B cell (primary cell): ENCODE results near the gene SRP54. TPM values are rescaled to one million over a fixed set of nuclear protein-coding genes. Genes with fewer than 3 reads are reported as not detected.

Experiments
- ATAC-seq: fragments of 200-7000 bp; cut with Tn5 transposase; one replicate; pipeline ENCODE4 v1.10.0; 2021; ENCODE audit warnings: low read depth, mild to moderate bottlenecking, moderate number of reproducible peaks, moderate library complexity
- CTCF ChIA-PET: fragments of 350-600 bp; sonication (Branson Sonifier 250); formaldehyde crosslinking; loops from one replicate; lab custom pipeline; 2021; ENCODE audit warnings: antibody characterized with exemption, inconsistent platforms; lab: Charles Lee
- POLR2A ChIA-PET: fragments of 350-600 bp; sonication (Branson Sonifier 250); formaldehyde crosslinking; loops from one replicate; lab custom pipeline; 2021; ENCODE audit warnings: antibody characterized with exemption; lab: Charles Lee
- DNase-seq: peaks from one replicate; pipeline ENCODE4 v3.0.0; 2013
- H2AFZ ChIP-seq: 2 replicates; pipeline ENCODE4 v1.6.1; 2012; ENCODE audit warnings: mild to moderate bottlenecking, low read depth, low read length; ENCODE audit not compliant: insufficient read depth, poor library complexity, severe bottlenecking
- H3K27ac ChIP-seq, 2 donors: 1 replicate in 1 of 2; 2 replicates in 1 of 2; pipeline ENCODE4 v1.5.1; 2012 to 2013; ENCODE audit warnings: low read length in 2 of 2, mild to moderate bottlenecking in 2 of 2, moderate library complexity in 1 of 2
- H3K27me3 ChIP-seq, 4 experiments: fragments of 200-600 bp in 1 of 4; sonication (generic) in 1 of 4; replicated peaks in 1 of 4; 1 replicate in 2 of 4; 2 replicates in 2 of 4; pipeline versions ENCODE4 v1.6.1 to v1.7.0; 2013 to 2016; ENCODE audit warnings: low read length in 3 of 4, mild to moderate bottlenecking in 2 of 4, mixed read lengths in 1 of 4, moderate library complexity in 1 of 4; ENCODE audit not compliant: insufficient read depth in 4 of 4, control insufficient read depth in 3 of 4; ENCODE audit errors: control extremely low read depth in 1 of 4
- H3K36me3 ChIP-seq, 2 experiments: replicated peaks in 1 of 2; 1 replicate in 1 of 2; 2 replicates in 1 of 2; pipeline versions ENCODE4 v1.6.1 to v1.7.1; 2013; ENCODE audit warnings: low read length in 1 of 2; ENCODE audit not compliant: insufficient read depth in 2 of 2, control insufficient read depth in 1 of 2; ENCODE audit errors: control extremely low read depth in 1 of 2, extremely low read depth in 1 of 2
- H3K4me1 ChIP-seq, 2 donors: fragments of 200-600 bp in 1 of 2; sonication (generic) in 1 of 2; 1 replicate in 1 of 2; 2 replicates in 1 of 2; pipeline versions ENCODE4 v1.5.1 to v1.6.1; 2013 to 2017; ENCODE audit warnings: low read length in 2 of 2; ENCODE audit not compliant: control insufficient read depth in 2 of 2, insufficient read depth in 2 of 2
- H3K4me2 ChIP-seq: replicated peaks from 2 replicates; pipeline ENCODE3; 2012; ENCODE audit warnings: mild to moderate bottlenecking, low read depth, low read length; ENCODE audit not compliant: poor library complexity, severe bottlenecking
- H3K4me3 ChIP-seq, 5 experiments: fragments of 200-600 bp in 1 of 5; sonication (generic) in 1 of 5; 1 replicate in 3 of 5; 2 replicates in 2 of 5; pipeline versions ENCODE4 v1.5.1 to v1.7.0; 2011 to 2016; ENCODE audit warnings: low read length in 4 of 5, mild to moderate bottlenecking in 4 of 5, low read depth in 2 of 5, control low read depth in 1 of 5, moderate library complexity in 1 of 5; ENCODE audit not compliant: insufficient read depth in 1 of 5; ENCODE audit errors: control extremely low read depth in 1 of 5, extremely low read depth in 1 of 5
- H3K79me2 ChIP-seq: fragments of 200-600 bp; sonication (generic); one replicate; pipeline ENCODE4 v1.6.0; 2016; ENCODE audit warnings: low read length; ENCODE audit not compliant: control insufficient read depth, insufficient read depth
- H3K9ac ChIP-seq: fragments of 200-600 bp; sonication (generic); 2 replicates; pipeline ENCODE4 v1.6.1; 2017; ENCODE audit warnings: mild to moderate bottlenecking, low read length, moderate library complexity
- H3K9me3 ChIP-seq, 3 donors: one replicate each; pipeline versions ENCODE4 v1.6.1 to v1.7.1; 2013; ENCODE audit warnings: low read length in 2 of 3; ENCODE audit not compliant: control insufficient read depth in 2 of 3, insufficient read depth in 1 of 3; ENCODE audit errors: control extremely low read depth in 1 of 3
- H4K20me1 ChIP-seq: 2 replicates; pipeline ENCODE4 v1.6.0; 2012; ENCODE audit warnings: mild to moderate bottlenecking, low read length; ENCODE audit not compliant: insufficient read depth, control insufficient read depth, poor library complexity, severe bottlenecking
- H3K27ac Mint-ChIP-seq: one replicate; pipeline ENCODE4 v1.8.0; 2021; ENCODE audit warnings: mixed read lengths
- H3K27me3 Mint-ChIP-seq: one replicate; pipeline ENCODE4 v1.8.0; 2021; ENCODE audit warnings: mixed read lengths
- H3K4me1 Mint-ChIP-seq: one replicate; pipeline ENCODE4 v1.8.0; 2021; ENCODE audit warnings: mixed read lengths
- H3K4me3 Mint-ChIP-seq: one replicate; pipeline ENCODE4 v1.8.0; 2021; ENCODE audit warnings: mixed read lengths
- H3K9me3 Mint-ChIP-seq: one replicate; pipeline ENCODE4 v1.8.0; 2022; ENCODE audit warnings: mixed read lengths; ENCODE audit not compliant: insufficient read depth
- CTCF ChIP-seq: fragments of 200-600 bp; IDR thresholded peaks from one replicate; pipeline ENCODE4 v1.8.0; 2022; ENCODE audit warnings: antibody characterized with exemption, mild to moderate bottlenecking
- EZH2 ChIP-seq: IDR thresholded peaks from 2 replicates; pipeline ENCODE4 v1.6.1; 2012; ENCODE audit warnings: borderline replicate concordance, low read depth, mild to moderate bottlenecking, moderate library complexity, low read length; ENCODE audit not compliant: insufficient read depth, poor library complexity, severe bottlenecking
- WGBS: methylation state at CpG from one replicate; pipeline ENCODE4 v1.1.5; 2013; ENCODE audit warnings: missing lambda C conversion rate; ENCODE audit not compliant: insufficient coverage; 5-methylcytosine and 5-hydroxymethylcytosine counted together
- intact Hi-C: fragments of 100-400 bp; cut with micrococcal nuclease; formaldehyde crosslinking; loops from one replicate; pipeline ENCODE4 v1.10.0; 2022
- polyA plus RNA-seq: library from polyadenylated mRNA; depleted of rRNA; stranded (reverse); fragments of >200 nt; gene quantifications from 2 replicates; pipeline ENCODE4 v1.2.3, GENCODE V29; 2012
- total RNA-seq, 2 donors: library from RNA; stranded (reverse); fragments of 120-200 nt in 1 of 2; gene quantifications; 1 replicate in 1 of 2; 2 replicates in 1 of 2; pipeline versions ENCODE4 v1.2.3 to v1.2.4, GENCODE V29; 2013 to 2022

SRP54 gene
- total and polyA plus RNA-seq, 2 donors (not counting 1 experiment from before 2014, with no cell fraction given), result 18.4 to 54.9 TPM

GRCh38 chr14:34951286-34951685 is 31.5 kb upstream of the SRP54 start:
- H3K27ac Mint-ChIP-seq, result no peak overlapping the region
- H3K27me3 Mint-ChIP-seq, result no peaks in the 10 kb centered on the region
- H3K27me3 ChIP-seq, result no peaks in the 10 kb centered on the region
- no peak for TF ChIP-seq CTCF
- no peak for TF ChIP-seq EZH2
- H2AFZ ChIP-seq, result no peak overlapping the region
- no peaks in the 10 kb centered on the region for H3K9me3 Mint-ChIP-seq
- no peak for DNase-seq
- POLR2A ChIA-PET, result no interaction called here
- CTCF ChIA-PET, result interaction anchor here (0.6 kb wide), 1 partner anchor 47 kb away, joined by 4 read pairs; no protein-coding TSS in a partner anchor
- H3K4me3 Mint-ChIP-seq, result no peak overlapping the region
- H3K4me2 ChIP-seq, result no peak overlapping the region
- H3K9ac ChIP-seq, result no peak overlapping the region
- H3K4me3 ChIP-seq, result no peak overlapping the region
- intact Hi-C loops, result no loop called here
- H3K36me3 ChIP-seq, result peaks cover 0 to 18% of the 10 kb centered on the region in 2 experiments
- H3K79me2 ChIP-seq, result no peaks in the 10 kb centered on the region
- no peaks in the 10 kb centered on the region for H3K4me1 ChIP-seq
- WGBS, result 100% methylated on average over 1 of the region's 1 CpG
- H4K20me1 ChIP-seq, result no peaks in the 10 kb centered on the region
- ATAC-seq, result no peak
- H3K9me3 ChIP-seq, result no peaks in the 10 kb centered on the region
- no peak overlapping the region for H3K27ac ChIP-seq
- no peaks in the 10 kb centered on the region for H3K4me1 Mint-ChIP-seq

- no peak overlapping the region for H3K9ac ChIP-seq
- DNase-seq (no peak), ATAC-seq (no peak)
- no peaks in the 10 kb centered on the region for H3K4me1 ChIP-seq
- Mint-ChIP-seq H3K9me3 (no peaks in the 10 kb centered on the region), H3K4me3 (no peak overlapping the region), H3K4me1 (no peaks in the 10 kb centered on the region), H3K27ac (no peak overlapping the region), H3K27me3 (no peaks in the 10 kb centered on the region)
- intact Hi-C loops, result no loop called here
- H3K79me2 ChIP-seq, result no peaks in the 10 kb centered on the region
- H3K4me2 ChIP-seq, result no peak overlapping the region
- no peaks in the 10 kb centered on the region for H3K9me3 ChIP-seq
- peaks cover 7 to 30% of the 10 kb centered on the region in 2 experiments for H3K36me3 ChIP-seq
- no peak overlapping the region for H3K27ac ChIP-seq
- CTCF ChIA-PET, result no interaction called here
- no peak overlapping the region for H3K4me3 ChIP-seq
- 100% methylated on average over 2 of the region's 2 CpGs for WGBS
- POLR2A ChIA-PET, result no interaction called here
- no peaks in the 10 kb centered on the region for H3K27me3 ChIP-seq
- TF ChIP-seq CTCF (no peak), EZH2 (no peak)
- no peaks in the 10 kb centered on the region for H4K20me1 ChIP-seq
- H2AFZ ChIP-seq, result no peak overlapping the region
Measured at GRCh38 chr14:34956931-34957330, 25.9 kb upstream of the SRP54 start.
